ENCODE results near the gene GHRHR.
A peak's percentile ranks its signal among the peaks of the same experiment; 100 is the strongest.

GHRHR gene

GRCh38 chr7:30979027-30979426 is 15.3 kb downstream of the GHRHR start:
- TF ChIP-seq POLR2A (IDR thresholded peaks at IDR 0.05; ENCODE audit: low read depth, low read length) (no peak), TAF1 (IDR thresholded peaks at IDR 0.05; ENCODE audit: borderline replicate concordance, low read depth, low read length) (no peak)
- DNase-seq (ENCODE audit: insufficient read length) (no peak), FAIRE-seq (no peak)

DNA sequence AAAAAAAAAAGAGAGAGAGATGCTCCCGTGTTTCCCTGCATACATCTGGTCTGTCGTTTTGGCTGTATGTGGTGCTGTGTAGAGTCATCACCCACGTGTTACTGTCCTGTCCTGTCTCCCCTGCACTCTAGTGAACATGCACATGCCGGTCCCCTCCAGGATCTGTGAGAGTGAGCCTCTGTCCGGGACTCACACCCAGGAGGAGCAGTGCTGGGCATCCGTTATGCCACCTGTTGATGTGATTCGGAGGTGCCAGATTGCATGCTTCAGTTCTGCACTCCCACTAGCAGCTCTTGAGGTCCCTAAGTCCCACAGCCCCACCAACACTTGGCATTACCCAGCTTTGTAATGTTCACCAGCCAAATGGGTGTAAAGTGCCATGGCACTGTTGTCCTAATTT is 16.4 kb downstream of the GHRHR start:
- FAIRE-seq (no peak), DNase-seq (ENCODE audit: insufficient read length) (no peak)
- TF ChIP-seq POLR2AphosphoS5 (IDR thresholded peaks at IDR 0.05; ENCODE audit: low read depth, low read length) (no peak), TAF1 (IDR thresholded peaks at IDR 0.05; ENCODE audit: borderline replicate concordance, low read depth, low read length) (no peak), POLR2A (IDR thresholded peaks at IDR 0.05; ENCODE audit: low read depth, low read length) (no peak)

- TF ChIP-seq TAF1 (IDR thresholded peaks at IDR 0.05; ENCODE audit: borderline replicate concordance, low read depth, low read length) = no peak
- TF ChIP-seq POLR2AphosphoS5 (IDR thresholded peaks at IDR 0.05; ENCODE audit: low read depth, low read length) = no peak
- TF ChIP-seq POLR2A (IDR thresholded peaks at IDR 0.05; ENCODE audit: low read depth, low read length) = no peak
- no peak for FAIRE-seq
- DNase-seq (ENCODE audit: insufficient read length) = no peak
These were observed 17.0 kb downstream of the GHRHR start for GRCh38 chr7:30980751-30981150.

DNA sequence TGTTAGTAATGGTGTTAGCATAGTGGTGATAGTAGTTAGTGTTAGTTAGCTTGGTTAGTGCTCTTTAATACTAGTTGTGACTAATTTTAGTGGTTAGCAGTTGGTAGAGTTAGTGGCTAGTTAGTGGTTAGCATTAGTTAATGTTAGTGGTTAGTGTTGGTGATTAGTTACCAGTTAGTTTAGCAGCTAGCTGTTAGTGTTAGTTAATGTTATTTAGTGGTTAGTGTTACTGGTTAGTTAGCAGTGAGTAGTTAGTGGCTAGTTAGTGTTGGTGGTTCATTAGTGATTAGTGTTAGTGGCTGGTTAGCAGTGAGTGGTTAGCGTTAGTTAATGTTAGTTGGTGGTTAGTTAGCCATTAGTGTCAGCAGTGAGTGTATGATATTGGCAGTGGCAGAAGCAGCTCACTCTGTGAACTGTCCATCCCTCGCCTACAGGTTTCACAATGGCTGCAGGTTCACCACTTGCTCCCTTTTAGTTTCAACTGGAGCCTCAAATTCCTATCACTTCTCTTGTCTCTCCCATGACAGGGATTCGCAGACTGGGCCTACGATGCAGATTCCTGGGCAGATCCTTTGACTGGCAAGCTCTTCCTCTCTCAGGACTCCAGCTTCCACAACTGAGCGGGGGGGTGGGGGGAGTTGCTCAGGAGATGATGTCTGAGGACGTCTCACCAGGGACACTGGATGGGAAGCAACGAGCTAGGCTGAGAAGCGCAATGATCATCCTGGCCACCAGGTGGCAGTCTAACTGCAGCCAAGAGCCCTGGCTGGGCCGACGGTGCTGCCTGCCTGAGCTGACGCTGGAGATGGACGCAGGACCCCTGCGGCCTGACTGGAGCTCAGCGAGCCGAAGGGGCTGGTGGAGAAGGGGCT is 19.5 kb downstream of the GHRHR start:
- FAIRE-seq (peak; percentile 98), DNase-seq (ENCODE audit: insufficient read length) (peak; percentile 79)
- TF ChIP-seq TAF1 (IDR thresholded peaks at IDR 0.05; ENCODE audit: borderline replicate concordance, low read depth, low read length) (no peak), POLR2AphosphoS5 (IDR thresholded peaks at IDR 0.05; ENCODE audit: low read depth, low read length) (no peak), POLR2A (IDR thresholded peaks at IDR 0.05; ENCODE audit: low read depth, low read length) (no peak)

GRCh38 chr7:30983914-30984247 is 20.1 kb downstream of the GHRHR start:
- FAIRE-seq (no peak), DNase-seq (ENCODE audit: insufficient read length) (no peak)
- TF ChIP-seq TAF1 (IDR thresholded peaks at IDR 0.05; ENCODE audit: borderline replicate concordance, low read depth, low read length) (no peak), POLR2A (IDR thresholded peaks at IDR 0.05; ENCODE audit: low read depth, low read length) (no peak), POLR2AphosphoS5 (IDR thresholded peaks at IDR 0.05; ENCODE audit: low read depth, low read length) (no peak)

DNA sequence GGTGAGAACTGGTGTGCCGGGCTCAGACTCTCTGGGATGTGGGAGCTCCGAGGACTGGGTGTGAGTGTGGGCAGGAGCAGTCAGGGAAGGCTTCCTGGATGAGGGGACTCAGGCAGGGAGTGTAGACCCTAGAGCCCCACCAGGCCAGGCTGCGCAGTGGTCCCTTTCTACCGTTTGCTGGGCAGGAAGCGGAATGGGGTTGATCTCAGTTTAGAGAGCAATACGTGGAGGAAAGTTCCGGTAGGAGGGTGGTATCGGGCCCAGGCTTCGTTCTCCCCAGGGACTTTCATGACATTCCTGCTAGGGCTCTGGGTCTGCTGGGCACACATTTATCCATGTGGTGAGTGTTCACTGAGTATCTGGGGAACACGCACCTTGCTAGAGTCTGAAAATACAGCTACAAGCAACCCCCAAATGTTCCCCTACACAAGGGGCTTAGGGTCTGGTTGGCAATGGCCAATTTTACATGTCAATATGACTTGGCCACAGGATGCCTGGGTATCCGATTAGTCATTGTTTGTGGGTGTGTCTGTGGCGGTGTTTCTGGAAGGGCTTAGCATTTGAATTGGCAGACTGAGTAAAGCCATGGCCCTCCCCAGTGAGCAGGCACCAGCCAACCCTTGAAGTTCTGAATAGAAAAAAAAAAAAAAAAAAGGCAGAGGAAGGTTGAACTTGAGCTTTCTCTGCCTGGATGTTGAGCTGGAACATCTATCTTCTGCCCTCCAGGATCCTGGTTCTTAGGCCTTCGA is 20.8 kb downstream of the GHRHR start:
- no peak for TF ChIP-seq TAF1 (IDR thresholded peaks at IDR 0.05; ENCODE audit: borderline replicate concordance, low read depth, low read length)
- TF ChIP-seq POLR2AphosphoS5 (IDR thresholded peaks at IDR 0.05; ENCODE audit: low read depth, low read length) = no peak
- TF ChIP-seq POLR2A (IDR thresholded peaks at IDR 0.05; ENCODE audit: low read depth, low read length) = no peak
- DNase-seq (ENCODE audit: insufficient read length) (no peak), FAIRE-seq (no peak)

- FAIRE-seq (no peak), DNase-seq (ENCODE audit: insufficient read length) (no peak)
- TF ChIP-seq POLR2A (IDR thresholded peaks at IDR 0.05; ENCODE audit: low read depth, low read length) = no peak
- no peak for TF ChIP-seq POLR2AphosphoS5 (IDR thresholded peaks at IDR 0.05; ENCODE audit: low read depth, low read length)
- TF ChIP-seq TAF1 (IDR thresholded peaks at IDR 0.05; ENCODE audit: borderline replicate concordance, low read depth, low read length) = no peak
These were observed 22.0 kb downstream of the GHRHR start for GRCh38 chr7:30985756-30986155.

- TF ChIP-seq TAF1 (IDR thresholded peaks at IDR 0.05; ENCODE audit: borderline replicate concordance, low read depth, low read length) (no peak), POLR2A (IDR thresholded peaks at IDR 0.05; ENCODE audit: low read depth, low read length) (no peak), POLR2AphosphoS5 (IDR thresholded peaks at IDR 0.05; ENCODE audit: low read depth, low read length) (no peak)
- no peak for FAIRE-seq
- DNase-seq (ENCODE audit: insufficient read length) = no peak
These were observed 22.6 kb downstream of the GHRHR start for GRCh38 chr7:30986331-30986730.

GRCh38 chr7:30986738-30987137 is 23.0 kb downstream of the GHRHR start:
- no peak for FAIRE-seq
- DNase-seq (ENCODE audit: insufficient read length) = no peak
- TF ChIP-seq POLR2A (IDR thresholded peaks at IDR 0.05; ENCODE audit: low read depth, low read length) (no peak), TAF1 (IDR thresholded peaks at IDR 0.05; ENCODE audit: borderline replicate concordance, low read depth, low read length) (no peak), POLR2AphosphoS5 (IDR thresholded peaks at IDR 0.05; ENCODE audit: low read depth, low read length) (no peak)

DNA sequence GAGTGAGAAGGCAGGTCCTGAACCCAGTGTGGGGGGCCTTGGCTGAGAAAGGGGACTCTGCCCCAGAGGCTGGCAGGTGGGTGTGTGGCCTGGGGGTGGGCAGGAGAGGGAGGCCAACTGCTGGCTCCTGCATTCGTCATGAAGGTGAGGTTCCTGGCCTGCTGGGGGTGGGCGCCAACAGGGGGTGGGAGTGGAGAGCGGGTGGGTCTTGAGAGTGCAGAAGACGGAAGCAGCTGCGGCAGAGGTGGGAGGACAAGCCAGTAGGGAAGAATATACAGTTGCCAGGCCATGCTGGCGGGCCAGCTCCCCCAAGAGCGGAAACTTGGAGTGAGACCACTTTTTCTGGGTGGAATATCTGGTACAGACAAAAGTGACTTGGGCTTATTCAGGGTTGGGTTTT is 23.4 kb downstream of the GHRHR start:
- no peak for DNase-seq (ENCODE audit: insufficient read length)
- TF ChIP-seq TAF1 (IDR thresholded peaks at IDR 0.05; ENCODE audit: borderline replicate concordance, low read depth, low read length) (no peak), POLR2A (IDR thresholded peaks at IDR 0.05; ENCODE audit: low read depth, low read length) (no peak), POLR2AphosphoS5 (IDR thresholded peaks at IDR 0.05; ENCODE audit: low read depth, low read length) (no peak)
- FAIRE-seq = no peak

DNA sequence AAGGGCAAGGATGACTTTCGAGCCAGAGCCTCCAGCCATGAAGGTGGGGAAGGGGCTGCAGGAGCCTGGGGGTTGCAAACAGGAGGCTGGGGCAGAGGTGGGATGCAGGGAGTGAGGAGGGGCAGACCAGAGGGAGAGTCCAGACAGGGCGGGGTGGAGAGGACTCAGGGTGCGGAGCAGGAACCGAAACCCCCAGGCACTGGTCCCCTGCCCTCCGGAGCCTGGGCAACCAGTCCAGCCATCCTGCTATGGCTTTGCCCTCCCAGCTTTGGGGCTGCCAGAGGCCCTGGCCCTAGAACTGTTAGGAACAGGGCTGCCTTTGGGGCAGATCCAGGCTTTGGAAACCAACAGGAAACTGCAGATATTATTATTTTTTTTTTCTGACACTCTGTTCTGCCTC is 24.2 kb downstream of the GHRHR start:
- FAIRE-seq = no peak
- no peak for DNase-seq (ENCODE audit: insufficient read length)
- TF ChIP-seq POLR2AphosphoS5 (IDR thresholded peaks at IDR 0.05; ENCODE audit: low read depth, low read length) (no peak), TAF1 (IDR thresholded peaks at IDR 0.05; ENCODE audit: borderline replicate concordance, low read depth, low read length) (no peak), POLR2A (IDR thresholded peaks at IDR 0.05; ENCODE audit: low read depth, low read length) (no peak)

Measured in GM12892 (cell line).